GM23248 (cell line): Measurements from ENCODE around the gene LNPK. TPM values are rescaled to one million over a fixed set of nuclear protein-coding genes. Genes with fewer than 3 reads are reported as not detected.

Experiments used
- DNase-seq: peaks from one replicate; pipeline ENCODE4 v3.0.0-alpha.2; 2015
- H2AFZ ChIP-seq: fragments of 200-600 bp; sonication (generic); 2 replicates; pipeline ENCODE4 v1.6.1; 2016; ENCODE audit warnings: antibody characterized with exemption
- H3F3A ChIP-seq: fragments of 200-600 bp; sonication (generic); 2 replicates; pipeline ENCODE4 v1.6.1; 2016; ENCODE audit warnings: mild to moderate bottlenecking, antibody characterized with exemption, mixed run types; ENCODE audit not compliant: insufficient read depth
- H3K27ac ChIP-seq: fragments of 200-600 bp; sonication (generic); 2 replicates; pipeline ENCODE4 v1.5.1; 2016; ENCODE audit warnings: mild to moderate bottlenecking
- H3K27me3 ChIP-seq: fragments of 200-600 bp; sonication (generic); replicated peaks from 2 replicates; pipeline ENCODE4 v1.6.1; 2016; ENCODE audit warnings: mild to moderate bottlenecking; ENCODE audit not compliant: insufficient read depth
- H3K36me3 ChIP-seq: fragments of 200-600 bp; sonication (generic); 2 replicates; pipeline ENCODE4 v1.6.1; 2016; ENCODE audit warnings: low read depth, mild to moderate bottlenecking
- H3K4me1 ChIP-seq: fragments of 200-600 bp; sonication (generic); 2 replicates; pipeline ENCODE4 v1.6.1; 2016; ENCODE audit warnings: mild to moderate bottlenecking; ENCODE audit not compliant: insufficient read depth
- H3K4me2 ChIP-seq: fragments of 200-600 bp; sonication (generic); one replicate; pipeline ENCODE4 v1.6.1; 2016; ENCODE audit warnings: mild to moderate bottlenecking; ENCODE audit not compliant: unreplicated experiment
- H3K4me3 ChIP-seq: fragments of 200-600 bp; sonication (generic); 2 replicates; pipeline ENCODE4 v1.5.1; 2016; ENCODE audit warnings: mild to moderate bottlenecking
- H3K79me2 ChIP-seq: fragments of 200-600 bp; sonication (generic); 2 replicates; pipeline ENCODE4 v1.6.1; 2016; ENCODE audit warnings: mild to moderate bottlenecking; ENCODE audit not compliant: insufficient read depth
- H3K9ac ChIP-seq: fragments of 200-600 bp; sonication (generic); 2 replicates; pipeline ENCODE4 v1.6.1; 2016; ENCODE audit warnings: mild to moderate bottlenecking
- H3K9me2 ChIP-seq: fragments of 200-600 bp; sonication (generic); 2 replicates; pipeline ENCODE4 v1.6.1; 2016; ENCODE audit warnings: mixed run types, mild to moderate bottlenecking, moderate library complexity; ENCODE audit not compliant: insufficient read depth
- H3K9me3 ChIP-seq: fragments of 200-600 bp; sonication (generic); one replicate; pipeline ENCODE4 v1.6.1; 2017; ENCODE audit warnings: low read depth
- H4K20me1 ChIP-seq: fragments of 200-600 bp; sonication (generic); 2 replicates; pipeline ENCODE4 v1.6.0; 2016; ENCODE audit not compliant: insufficient read depth
- EZH2 ChIP-seq: fragments of 200-600 bp; sonication (generic); IDR thresholded peaks from 2 replicates; pipeline ENCODE4 v1.6.1; 2018; ENCODE audit warnings: antibody characterized with exemption, mild to moderate bottlenecking; ENCODE audit not compliant: insufficient read depth, poor library complexity, severe bottlenecking
- EZH2phosphoT487 ChIP-seq: fragments of 200-600 bp; sonication (generic); IDR thresholded peaks from 2 replicates; pipeline ENCODE4 v1.6.1; 2018; ENCODE audit warnings: antibody characterized with exemption, moderate library complexity, mild to moderate bottlenecking, low read depth; ENCODE audit not compliant: insufficient read depth
- WGBS, 2 experiments: methylation state at CpG; one replicate each; pipeline ENCODE4 v1.1.6; 2015 to 2017; ENCODE audit warnings: low lambda C conversion rate in 2 of 2, low coverage in 1 of 2; ENCODE audit errors: missing lambda C conversion rate in 2 of 2; 5-methylcytosine and 5-hydroxymethylcytosine counted together
- in situ Hi-C: fragments of 300-500 bp; cut with MboI; formaldehyde crosslinking; loops from 2 replicates; pipeline ENCODE4 v1.15.0; 2020
- polyA plus RNA-seq: library from polyadenylated mRNA; unstranded; fragments of >200 nt; fragmentation: Nextera tagmentation; extraction: Ambion mirVana; gene quantifications from 2 replicates; pipeline ENCODE4 v1.2.1, GENCODE V29; 2016
- total RNA-seq: library from RNA; depleted of rRNA; stranded (reverse); fragments of >200 nt; shearing (Covaris generic); gene quantifications from 2 replicates; pipeline ENCODE4 v1.2.3, GENCODE V29; 2014

LNPK gene
- total and polyA plus RNA-seq, 2 experiments from 2014 or later, result 66.1 to 68.3 TPM

DNA sequence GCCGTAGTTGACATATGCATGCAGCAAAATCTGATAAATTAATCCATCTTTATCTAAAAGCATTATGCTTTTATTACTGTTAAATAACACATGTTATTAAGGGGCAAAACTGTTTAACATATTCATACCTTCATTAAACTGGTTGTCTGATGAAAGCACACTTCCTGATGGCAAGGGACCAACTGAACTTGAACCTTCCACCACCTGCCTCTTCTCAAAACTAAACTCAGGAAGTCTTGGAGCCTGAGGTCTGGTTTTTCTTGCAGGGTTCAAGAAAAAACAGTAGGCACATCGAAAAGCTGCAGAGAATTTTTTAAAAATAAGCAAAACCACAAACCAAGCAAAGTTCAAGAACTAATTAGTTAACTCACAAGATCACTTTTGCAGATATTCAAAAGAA lies 64.9 kb downstream of the LNPK start:
- no peak overlapping the region for H3K4me3 ChIP-seq
- H3K4me1 ChIP-seq, result peaks cover 11% of the 10 kb centered on the region

DNA sequence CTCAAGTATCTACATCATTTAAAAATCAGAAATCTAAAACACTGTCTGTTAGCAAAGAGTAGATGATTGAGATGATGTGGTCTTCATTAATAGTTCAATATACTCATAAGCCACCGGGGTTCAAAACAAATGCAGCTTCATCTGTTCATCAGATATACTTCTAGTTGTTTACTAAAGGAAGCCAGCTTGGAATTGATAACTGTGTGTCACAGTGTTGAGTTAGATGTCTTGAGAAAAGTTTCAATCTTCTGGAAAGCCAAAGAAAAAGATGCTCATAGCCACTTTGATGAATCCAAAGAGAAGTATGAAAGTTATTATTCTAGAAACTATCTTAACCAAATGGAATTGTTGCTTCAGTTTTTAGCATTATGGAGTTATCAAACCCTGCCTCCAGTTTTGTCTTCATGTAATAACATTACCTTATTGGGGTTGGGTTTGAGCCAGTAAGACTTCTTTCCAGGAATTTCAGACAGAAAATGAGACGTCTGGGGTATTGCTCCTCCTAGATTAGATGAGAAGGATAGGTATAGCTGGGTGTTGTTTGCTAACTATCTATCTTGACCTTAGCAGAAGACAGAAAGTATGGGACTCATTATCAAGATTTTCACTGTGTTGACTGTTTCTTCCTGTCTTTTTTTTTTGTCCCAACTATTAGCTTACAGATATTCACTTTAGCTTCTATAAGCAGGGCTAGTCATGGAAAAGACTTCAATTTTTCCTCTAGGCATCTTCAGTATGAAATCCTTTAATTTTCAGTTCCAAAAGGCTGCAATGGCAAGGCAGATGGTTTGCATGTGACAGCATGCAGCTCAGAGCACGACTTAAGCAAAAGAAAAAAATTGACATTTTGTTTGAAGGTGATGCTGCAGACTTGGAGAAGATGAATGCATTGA lies 66.5 kb downstream of the LNPK start:
- no peak for DNase-seq
- H3K4me2 ChIP-seq, result no peak overlapping the region
- H4K20me1 ChIP-seq, result no peaks in the 10 kb centered on the region
- WGBS, 2 experiments, result 87 to 88% methylated on average over 3 of the region's 3 CpGs
- H3K27me3 ChIP-seq, result no peaks in the 10 kb centered on the region
- no peaks in the 10 kb centered on the region for H3K9me3 ChIP-seq
- H3K4me1 ChIP-seq, result peaks cover 24% of the 10 kb centered on the region
- peaks cover 29% of the 10 kb centered on the region for H3F3A ChIP-seq
- no peaks in the 10 kb centered on the region for H3K79me2 ChIP-seq
- H3K9ac ChIP-seq, result no peak overlapping the region
- TF ChIP-seq EZH2 (no peak), EZH2phosphoT487 (no peak)
- in situ Hi-C loops, result no loop called here
- no peaks in the 10 kb centered on the region for H3K9me2 ChIP-seq
- H3K4me3 ChIP-seq, result no peak overlapping the region
- H3K36me3 ChIP-seq, result peaks cover 39% of the 10 kb centered on the region
- no peak overlapping the region for H3K27ac ChIP-seq
- no peak overlapping the region for H2AFZ ChIP-seq

More for the DNA sequence above, 64.9 kb downstream of the LNPK start:
- peaks cover 47% of the 10 kb centered on the region for H3K36me3 ChIP-seq
- no peak overlapping the region for H2AFZ ChIP-seq
- H3K9me3 ChIP-seq, result no peaks in the 10 kb centered on the region
- H3K27me3 ChIP-seq, result no peaks in the 10 kb centered on the region
- no peak for TF ChIP-seq EZH2
- TF ChIP-seq EZH2phosphoT487, result no peak
- in situ Hi-C loops, result no loop called here
- no peak for DNase-seq
- no peaks in the 10 kb centered on the region for H3K9me2 ChIP-seq
- no peak overlapping the region for H3K9ac ChIP-seq
- no peak overlapping the region for H3K4me2 ChIP-seq
- no peaks in the 10 kb centered on the region for H4K20me1 ChIP-seq
- no peaks in the 10 kb centered on the region for H3K79me2 ChIP-seq
- H3K27ac ChIP-seq, result no peak overlapping the region
- H3F3A ChIP-seq, result peaks cover 15% of the 10 kb centered on the region
- WGBS, 2 experiments, result 93 to 96% methylated on average over 2 of the region's 2 CpGs

DNA sequence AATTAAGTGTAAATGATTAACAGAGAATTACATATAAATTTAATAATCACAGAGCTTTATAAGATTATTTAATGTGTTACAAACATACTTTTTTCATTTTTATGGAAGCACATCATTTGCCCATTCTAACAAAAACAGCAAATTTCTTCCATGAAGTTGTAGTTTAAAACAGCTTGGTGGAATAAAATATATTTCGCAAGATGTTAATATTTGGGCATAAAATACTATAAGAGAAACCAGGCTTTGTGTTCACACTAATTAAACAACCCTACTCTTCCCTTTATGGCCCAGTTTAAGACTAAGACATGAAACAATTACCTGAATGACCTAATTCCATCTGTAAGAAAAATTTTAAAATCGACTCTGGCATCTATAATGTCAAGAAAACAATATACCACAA lies 69.4 kb downstream of the LNPK start:
- Histone ChIP-seq H3K9me3 (no peaks in the 10 kb centered on the region), H3K27me3 (no peaks in the 10 kb centered on the region), H3K79me2 (no peaks in the 10 kb centered on the region), H3K4me2 (no peak overlapping the region), H3K9me2 (no peaks in the 10 kb centered on the region), H3K4me3 (no peak overlapping the region), H3K4me1 (peaks cover 41% of the 10 kb centered on the region), H3K9ac (no peak overlapping the region), H3F3A (peaks cover 48% of the 10 kb centered on the region), H3K36me3 (peaks cover 36% of the 10 kb centered on the region), H3K27ac (peak overlapping the region; percentile 63; the same call in 1 of the 2 replicates), H2AFZ (no peak overlapping the region), H4K20me1 (no peaks in the 10 kb centered on the region)
- WGBS, 2 experiments, result 56 to 62% methylated on average over 2 of the region's 2 CpGs
- in situ Hi-C loops, result no loop called here
- DNase-seq, result no peak
- no peak for TF ChIP-seq EZH2phosphoT487
- TF ChIP-seq EZH2, result no peak

DNA sequence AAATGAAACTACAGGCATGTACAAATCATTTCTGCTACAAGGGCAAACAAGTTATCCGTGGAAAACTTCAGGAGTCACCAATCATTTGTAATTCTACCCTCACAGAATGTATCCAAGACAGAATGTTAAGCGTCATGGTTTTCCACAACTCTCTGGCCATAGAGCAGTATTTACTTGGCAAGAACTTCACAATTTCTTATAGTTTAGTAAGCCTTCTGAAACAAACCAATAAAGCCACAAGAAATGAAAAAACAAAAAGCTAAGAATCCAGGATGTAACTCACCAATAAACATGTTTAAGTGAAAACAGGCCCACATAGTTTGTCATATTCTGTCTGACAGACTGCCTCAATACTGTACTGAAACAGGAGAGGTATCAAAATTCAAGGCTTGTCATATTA lies 70.3 kb downstream of the LNPK start:
- peak overlapping the region; percentile 54 for H3K9ac ChIP-seq
- 0 to 2% methylated on average over 2 of the region's 2 CpGs for WGBS, 2 experiments
- no peaks in the 10 kb centered on the region for H3K9me3 ChIP-seq
- peaks cover 53% of the 10 kb centered on the region for H3F3A ChIP-seq
- H3K27ac ChIP-seq, result peak overlapping the region; percentile 84
- no peaks in the 10 kb centered on the region for H4K20me1 ChIP-seq
- TF ChIP-seq EZH2phosphoT487 (no peak), EZH2 (no peak)
- peak; percentile 94 for DNase-seq
- no peaks in the 10 kb centered on the region for H3K9me2 ChIP-seq
- H3K27me3 ChIP-seq, result no peaks in the 10 kb centered on the region
- peaks cover 31% of the 10 kb centered on the region for H3K36me3 ChIP-seq
- no peak overlapping the region for H2AFZ ChIP-seq
- peaks cover 48% of the 10 kb centered on the region for H3K4me1 ChIP-seq
- H3K79me2 ChIP-seq, result no peaks in the 10 kb centered on the region
- in situ Hi-C loops, result no loop called here
- peak overlapping the region; percentile 43 for H3K4me3 ChIP-seq
- H3K4me2 ChIP-seq, result peak overlapping the region; percentile 74

DNA sequence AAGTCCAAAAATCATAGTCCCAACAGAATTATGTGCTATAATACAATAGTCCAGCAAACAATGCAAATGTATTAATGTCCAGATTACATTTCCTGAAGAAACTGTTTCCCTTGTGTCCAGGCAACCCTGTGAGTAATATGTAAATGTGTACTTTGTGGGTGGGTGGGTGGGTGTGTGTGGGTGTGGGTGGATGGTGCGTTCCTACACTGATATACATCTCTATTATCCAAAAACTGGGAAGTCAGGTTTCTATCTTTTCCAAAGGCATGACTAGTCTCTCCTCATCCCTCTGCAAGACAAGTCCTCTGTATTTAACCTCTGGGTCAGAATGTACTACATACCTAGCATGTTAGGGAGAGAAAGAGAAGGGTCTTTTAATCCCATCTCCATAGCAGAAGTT lies 71.6 kb downstream of the LNPK start:
- in situ Hi-C loops, result no loop called here
- H3K9me2 ChIP-seq, result no peaks in the 10 kb centered on the region
- H3F3A ChIP-seq, result peaks cover 63% of the 10 kb centered on the region
- WGBS, 2 experiments, result 57 to 64% methylated on average over 1 of the region's 1 CpG
- no peak for TF ChIP-seq EZH2phosphoT487
- no peak for TF ChIP-seq EZH2
- H3K4me3 ChIP-seq, result no peak overlapping the region
- no peaks in the 10 kb centered on the region for H4K20me1 ChIP-seq
- H2AFZ ChIP-seq, result no peak overlapping the region
- peak overlapping the region; percentile 54; the same call in 1 of the 2 replicates for H3K9ac ChIP-seq
- H3K27ac ChIP-seq, result peak overlapping the region; percentile 84
- H3K4me1 ChIP-seq, result peaks cover 58% of the 10 kb centered on the region
- peak overlapping the region; percentile 74 for H3K4me2 ChIP-seq
- no peaks in the 10 kb centered on the region for H3K79me2 ChIP-seq
- H3K27me3 ChIP-seq, result no peaks in the 10 kb centered on the region
- H3K36me3 ChIP-seq, result peaks cover 18% of the 10 kb centered on the region
- H3K9me3 ChIP-seq, result no peaks in the 10 kb centered on the region
- peak; percentile 17 for DNase-seq
